Activated T-cell treated with anti-CD3 and anti-CD28 coated beads, Interleukin-2, amount 50 U/mL, for 48 hours (primary cell): ENCODE measurements around the gene DGKI.

Experiments
- DNase-seq, 2 experiments: peaks; one replicate each; pipeline ENCODE4 v3.0.0-alpha.2; 2020

DGKI gene

GRCh38 chr7:137846827-137847567 is at the start of gene DGKI:
Gene DGKI (minus strand): TSS chr7:137846974.
- DNase-seq = peak in 1 of 2 experiments; percentile 28

- peak; percentile 59 to 65 for DNase-seq
Observed at GRCh38 chr7:137895301-137896221, 48.8 kb upstream of the DGKI start.

- no peak for DNase-seq
Observed at GRCh38 chr7:137893143-137893742, 46.5 kb upstream of the DGKI start.

GRCh38 chr7:137891016-137891655 is 44.4 kb upstream of the DGKI start:
- DNase-seq = no peak

- DNase-seq = no peak
Observed at GRCh38 chr7:137890449-137890921, 43.7 kb upstream of the DGKI start.

GRCh38 chr7:137888241-137888640 is 41.5 kb upstream of the DGKI start:
- DNase-seq = no peak

- no peak for DNase-seq
Observed at GRCh38 chr7:137886746-137887145, 40.0 kb upstream of the DGKI start.

GRCh38 chr7:137886281-137886680 is 39.5 kb upstream of the DGKI start:
- no peak for DNase-seq

GRCh38 chr7:137885678-137886077 is 38.9 kb upstream of the DGKI start:
- no peak for DNase-seq

- DNase-seq = no peak
Observed at GRCh38 chr7:137882806-137883205, 36.0 kb upstream of the DGKI start.

- peak; percentile 48 to 49 for DNase-seq
Observed at GRCh38 chr7:137882261-137882668, 35.5 kb upstream of the DGKI start.

- DNase-seq = no peak
Observed at GRCh38 chr7:137881607-137882260, 35.0 kb upstream of the DGKI start.

- DNase-seq = no peak
Observed at GRCh38 chr7:137880432-137880831, 33.7 kb upstream of the DGKI start.

- peak in 1 of 2 experiments; percentile 44 for DNase-seq
Observed at GRCh38 chr7:137879357-137880158, 32.8 kb upstream of the DGKI start.

- no peak for DNase-seq
Observed at GRCh38 chr7:137878333-137878961, 31.7 kb upstream of the DGKI start.

GRCh38 chr7:137877027-137877675 is 30.4 kb upstream of the DGKI start:
- DNase-seq = no peak

GRCh38 chr7:137875746-137876145 is 29.0 kb upstream of the DGKI start:
- no peak for DNase-seq

- no peak for DNase-seq
Observed at GRCh38 chr7:137873979-137874777, 27.4 kb upstream of the DGKI start.

GRCh38 chr7:137873524-137873923 is 26.8 kb upstream of the DGKI start:
- peak in 1 of 2 experiments; percentile 37 for DNase-seq
